AG04450 (cell line): ENCODE results near the gene BLOC1S5. TPM values are rescaled to one million over a fixed set of nuclear protein-coding genes. Genes with fewer than 3 reads are reported as not detected.

Source experiments
- CTCF ChIA-PET: fragments of 300-600, 350-600 bp; formaldehyde crosslinking; extraction: SDS; loops from one replicate; lab custom pipeline; 2022; ENCODE audit warnings: antibody characterized with exemption, inconsistent platforms; lab: Charles Lee
- POLR2A ChIA-PET: fragments of 350-600 bp; formaldehyde crosslinking; extraction: SDS; loops from one replicate; lab custom pipeline; 2021; ENCODE audit warnings: antibody characterized with exemption, inconsistent platforms; lab: Yijun Ruan, JAX
- DNase-seq: peaks from one replicate; pipeline ENCODE4 v3.0.0-alpha.2; 2011; ENCODE audit warnings: low read depth, low spot score
- H3K27ac ChIP-seq: one replicate; pipeline ENCODE4 v1.5.1; 2012; ENCODE audit warnings: low read depth, low read length, control low read depth
- H3K27me3 ChIP-seq: one replicate; pipeline ENCODE4 v1.6.0; 2012; ENCODE audit warnings: low read length; ENCODE audit not compliant: control insufficient read depth, insufficient read depth
- H3K4me3 ChIP-seq: 2 replicates; pipeline ENCODE4 v1.5.1; 2011; ENCODE audit warnings: mild to moderate bottlenecking, low read depth, low read length, control low read depth
- H3K9me3 ChIP-seq: 2 replicates; pipeline ENCODE4 v1.5.1; 2012; ENCODE audit warnings: low read length; ENCODE audit not compliant: control insufficient read depth, insufficient read depth
- polyA plus RNA-seq: library from polyadenylated mRNA; depleted of rRNA; stranded (reverse); fragments of >200 nt; gene quantifications from 2 replicates; pipeline ENCODE4 v1.2.3, GENCODE V29; 2011
- TF ChIP-seq, protein P1 (sequence below): IDR thresholded peaks from 2 replicates; pipeline ENCODE4 v1.5.1; 2011; ENCODE audit warnings: low read depth, low read length, control low read depth, inconsistent platforms

Gene BLOC1S5
- polyA plus RNA-seq, 1 experiment = 15.1 TPM

- Histone ChIP-seq H3K27ac (peak overlapping the region; percentile 88), H3K27me3 (no peaks in the 10 kb centered on the region), H3K4me3 (no peak overlapping the region), H3K9me3 (no peaks in the 10 kb centered on the region; the same call in 1 of the 2 replicates)
- TF ChIP-seq, protein P1, sequence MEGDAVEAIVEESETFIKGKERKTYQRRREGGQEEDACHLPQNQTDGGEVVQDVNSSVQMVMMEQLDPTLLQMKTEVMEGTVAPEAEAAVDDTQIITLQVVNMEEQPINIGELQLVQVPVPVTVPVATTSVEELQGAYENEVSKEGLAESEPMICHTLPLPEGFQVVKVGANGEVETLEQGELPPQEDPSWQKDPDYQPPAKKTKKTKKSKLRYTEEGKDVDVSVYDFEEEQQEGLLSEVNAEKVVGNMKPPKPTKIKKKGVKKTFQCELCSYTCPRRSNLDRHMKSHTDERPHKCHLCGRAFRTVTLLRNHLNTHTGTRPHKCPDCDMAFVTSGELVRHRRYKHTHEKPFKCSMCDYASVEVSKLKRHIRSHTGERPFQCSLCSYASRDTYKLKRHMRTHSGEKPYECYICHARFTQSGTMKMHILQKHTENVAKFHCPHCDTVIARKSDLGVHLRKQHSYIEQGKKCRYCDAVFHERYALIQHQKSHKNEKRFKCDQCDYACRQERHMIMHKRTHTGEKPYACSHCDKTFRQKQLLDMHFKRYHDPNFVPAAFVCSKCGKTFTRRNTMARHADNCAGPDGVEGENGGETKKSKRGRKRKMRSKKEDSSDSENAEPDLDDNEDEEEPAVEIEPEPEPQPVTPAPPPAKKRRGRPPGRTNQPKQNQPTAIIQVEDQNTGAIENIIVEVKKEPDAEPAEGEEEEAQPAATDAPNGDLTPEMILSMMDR = no peak
- DNase-seq = no peak
- CTCF ChIA-PET = interaction anchor here (0.6 to 1.0 kb wide), 2 partner anchors 49 to 320 kb away, joined by 3 to 4 read pairs; no protein-coding TSS in a partner anchor
- POLR2A ChIA-PET = no interaction called here
Observed at GRCh38 chr6:8108759-8109539, 44.8 kb upstream of the BLOC1S5 start.

DNA sequence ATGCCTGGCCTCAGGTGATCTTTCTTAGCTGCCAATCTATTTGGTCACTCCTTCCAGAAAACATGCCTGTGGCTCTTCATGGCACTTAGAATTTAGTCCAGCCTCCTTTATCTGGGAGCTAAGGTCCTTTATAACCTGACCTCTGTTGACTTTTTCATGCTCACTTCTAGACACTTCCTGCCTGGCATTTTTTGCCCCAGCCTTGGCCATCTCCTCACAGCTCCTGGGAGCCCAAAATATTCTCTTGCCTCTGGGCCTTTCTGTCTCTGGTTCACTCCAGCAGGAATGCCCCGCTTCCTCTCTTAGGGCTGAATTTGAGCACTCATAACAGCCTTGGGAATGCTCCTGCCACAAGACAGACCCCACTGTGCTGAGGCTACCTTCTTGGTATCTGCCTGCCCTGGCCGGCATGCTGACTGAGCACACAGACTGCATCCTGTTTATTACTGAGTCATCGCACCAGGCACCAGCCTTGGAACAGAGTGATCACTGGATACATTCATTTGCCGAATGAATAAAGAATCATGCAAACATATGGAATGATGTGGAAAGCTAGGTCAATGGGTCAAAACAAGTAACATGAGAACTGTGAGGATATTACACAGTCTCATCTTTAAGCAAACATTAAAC lies 44.0 kb upstream of the BLOC1S5 start:
- Histone ChIP-seq H3K9me3 (no peaks in the 10 kb centered on the region; the same call in 1 of the 2 replicates), H3K4me3 (no peak overlapping the region), H3K27ac (peak overlapping the region; percentile 93), H3K27me3 (no peaks in the 10 kb centered on the region)
- ChIA-PET POLR2A (no interaction called here), CTCF (interaction anchor here (0.6 to 1.6 kb wide), 3 partner anchors 48 to 321 kb away, joined by 3 to 7 read pairs (median 4); no protein-coding TSS in a partner anchor)
- DNase-seq = peak; percentile 90
- TF ChIP-seq, protein P1 = no peak

GRCh38 chr6:8105791-8106190 lies 41.6 kb upstream of the BLOC1S5 start:
- POLR2A ChIA-PET = no interaction called here

DNA sequence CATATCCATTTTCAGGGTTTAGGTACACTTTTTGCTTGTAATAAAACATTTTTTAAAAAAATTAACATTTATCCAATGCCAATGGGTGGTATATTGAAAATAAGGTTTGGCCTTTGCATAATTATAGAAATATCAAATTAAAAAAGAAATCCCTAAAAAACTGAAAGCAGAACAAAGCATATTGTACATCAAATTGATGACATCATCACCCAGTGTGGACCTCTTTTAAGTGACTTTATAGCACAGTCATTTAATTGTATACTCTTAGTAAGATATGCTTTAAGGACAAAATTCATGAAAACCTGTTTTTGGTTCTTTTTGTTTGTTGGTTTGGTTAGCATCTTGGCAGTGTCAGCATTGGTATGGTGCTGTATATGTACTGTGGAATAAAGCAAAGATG lies 39.5 kb upstream of the BLOC1S5 start:
- no peak for DNase-seq
- Histone ChIP-seq H3K9me3 (no peaks in the 10 kb centered on the region; the same call in none of the 2 replicates), H3K27ac (no peak overlapping the region), H3K27me3 (no peaks in the 10 kb centered on the region), H3K4me3 (no peak overlapping the region)
- TF ChIP-seq, protein P1 = no peak
- POLR2A ChIA-PET = no interaction called here
- CTCF ChIA-PET = no interaction called here

More at GRCh38 chr6:8105791-8106190, 41.6 kb upstream of the BLOC1S5 start:
- no peaks in the 10 kb centered on the region for H3K27me3 ChIP-seq
- CTCF ChIA-PET = interaction anchor here (0.8 kb wide), 1 partner anchor 113 kb away, joined by 3 read pairs; no protein-coding TSS in a partner anchor
- H3K4me3 ChIP-seq = no peak overlapping the region
- TF ChIP-seq, protein P1 = no peak
- no peak overlapping the region for H3K27ac ChIP-seq
- H3K9me3 ChIP-seq = no peaks in the 10 kb centered on the region; the same call in none of the 2 replicates
- DNase-seq = no peak
